NCI-H2196 treated with DMSO at 0.1 percent for 48 hours (cell line): ENCODE measurements around the gene SLC22A12.

Source experiments
- DNase-seq: peaks from one replicate; lab custom pipeline; 2025; ENCODE audit not compliant: unreplicated experiment; lab: John Stamatoyannopoulos, UW

Gene SLC22A12

GRCh38 chr11:64643256-64643881 lies 52.3 kb downstream of the SLC22A12 start:
- peak; percentile 52 for DNase-seq

GRCh38 chr11:64643920-64644646 lies 53.1 kb downstream of the SLC22A12 start:
- no peak for DNase-seq

GRCh38 chr11:64644647-64645275 lies 53.7 kb downstream of the SLC22A12 start:
- no peak for DNase-seq

GRCh38 chr11:64647019-64647779 lies 56.2 kb downstream of the SLC22A12 start:
- no peak for DNase-seq

- DNase-seq, result no peak
These were observed 57.5 kb downstream of the SLC22A12 start for GRCh38 chr11:64648551-64648950.

GRCh38 chr11:64649291-64649697 lies 58.3 kb downstream of the SLC22A12 start:
- DNase-seq, result peak; percentile 15

GRCh38 chr11:64650923-64651523 lies 60.0 kb downstream of the SLC22A12 start:
- peak; percentile 10 for DNase-seq
